GM12801 (cell line): ENCODE results near the gene RPE.

Experiments used
- CTCF ChIP-seq: IDR thresholded peaks from one replicate; pipeline ENCODE4 v1.5.1; 2011; ENCODE audit warnings: control low read depth; ENCODE audit not compliant: insufficient read length; ENCODE audit errors: extremely low read depth

The RPE gene

DNA sequence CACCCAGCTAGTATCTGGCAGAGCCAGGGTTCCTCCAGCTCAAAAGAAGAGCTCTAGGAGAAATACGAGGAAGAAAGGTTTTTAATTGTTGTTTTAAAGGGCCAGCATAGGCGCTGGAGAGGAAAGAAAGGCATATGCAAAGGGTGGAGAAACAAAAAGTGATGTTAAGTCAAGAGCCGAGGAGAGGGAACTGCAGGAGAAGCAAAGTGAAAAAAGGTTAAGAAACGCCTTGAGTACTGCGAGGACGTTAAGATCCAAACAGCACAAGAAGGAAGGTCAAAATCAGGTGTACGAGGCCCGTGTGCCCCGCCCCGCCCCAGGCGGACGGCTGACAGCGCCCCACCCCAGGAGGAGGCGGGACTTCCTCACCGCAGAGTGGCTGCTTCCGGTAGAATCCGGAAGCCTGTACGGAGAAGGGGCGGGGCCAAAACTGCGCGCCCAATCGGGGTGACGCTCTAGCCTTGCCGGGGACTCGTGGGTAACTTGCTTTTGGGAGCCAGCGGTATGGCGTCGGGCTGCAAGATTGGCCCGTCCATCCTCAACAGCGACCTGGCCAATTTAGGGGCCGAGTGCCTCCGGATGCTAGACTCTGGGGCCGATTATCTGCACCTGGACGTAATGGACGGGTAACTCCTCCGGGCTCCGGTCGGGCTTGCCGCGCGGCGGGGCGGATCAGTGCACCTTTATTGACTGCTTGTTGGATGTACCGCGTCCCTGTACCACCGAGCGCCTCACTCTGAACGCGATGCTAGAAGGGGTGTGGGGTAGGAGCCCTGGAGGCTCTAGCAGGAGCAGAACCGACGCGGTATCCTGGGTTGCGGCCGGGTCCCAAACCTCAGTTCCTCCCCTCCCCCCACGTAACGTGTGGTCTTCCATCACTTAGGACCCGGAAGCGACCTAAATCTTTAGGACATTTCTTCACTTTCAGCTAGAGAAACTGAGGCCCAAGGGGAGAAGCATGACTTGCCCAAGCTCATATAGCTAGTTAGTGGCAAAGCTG lies at the start of gene RPE:
Gene RPE (plus strand): TSS at position 481 of the 1,000 bp plus-strand sequence. CDS start 24 bp downstream, at position 505.
- no peak for TF ChIP-seq CTCF

GRCh38 chr2:209956271-209956670 lies 46.2 kb upstream of the RPE start:
- TF ChIP-seq CTCF = no peak

DNA sequence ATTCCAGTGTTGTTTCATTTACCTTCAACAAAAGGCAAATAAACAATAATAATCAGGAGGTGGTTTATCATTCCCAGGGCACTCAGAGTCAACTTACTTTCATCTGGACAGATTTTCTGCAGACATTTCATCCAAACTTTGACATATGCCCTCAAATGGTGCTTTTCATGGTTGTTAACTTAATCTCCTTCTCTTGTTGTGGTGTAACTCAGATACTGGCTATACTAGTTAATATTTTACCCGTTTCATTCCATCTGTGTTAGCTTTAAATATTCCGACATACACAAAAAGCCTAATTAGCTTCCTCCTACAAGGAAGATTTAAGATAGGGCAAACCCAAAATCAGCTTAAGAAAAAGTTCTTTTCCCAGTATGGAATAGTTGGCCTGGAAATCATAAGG lies 44.4 kb upstream of the RPE start:
- no peak for TF ChIP-seq CTCF

DNA sequence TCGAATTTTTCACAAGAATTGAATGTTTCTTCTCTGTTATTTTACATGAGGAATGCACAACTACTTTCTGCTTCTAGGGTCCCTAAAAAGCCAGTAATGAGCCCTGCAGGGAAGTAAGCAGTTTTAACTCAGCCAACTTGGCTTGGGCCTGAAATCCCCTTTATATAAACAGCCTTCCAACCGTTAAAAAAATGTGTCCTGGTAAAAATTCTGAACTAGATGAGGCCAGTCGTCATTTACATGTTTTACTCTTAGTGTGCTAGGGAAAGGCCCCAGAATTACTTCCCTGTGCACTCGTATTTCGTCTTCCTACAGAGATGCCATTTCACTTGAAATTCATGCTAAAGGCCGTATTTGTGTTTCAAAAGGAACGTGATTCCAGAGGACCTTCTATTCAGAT lies 42.4 kb upstream of the RPE start:
- TF ChIP-seq CTCF = no peak

DNA sequence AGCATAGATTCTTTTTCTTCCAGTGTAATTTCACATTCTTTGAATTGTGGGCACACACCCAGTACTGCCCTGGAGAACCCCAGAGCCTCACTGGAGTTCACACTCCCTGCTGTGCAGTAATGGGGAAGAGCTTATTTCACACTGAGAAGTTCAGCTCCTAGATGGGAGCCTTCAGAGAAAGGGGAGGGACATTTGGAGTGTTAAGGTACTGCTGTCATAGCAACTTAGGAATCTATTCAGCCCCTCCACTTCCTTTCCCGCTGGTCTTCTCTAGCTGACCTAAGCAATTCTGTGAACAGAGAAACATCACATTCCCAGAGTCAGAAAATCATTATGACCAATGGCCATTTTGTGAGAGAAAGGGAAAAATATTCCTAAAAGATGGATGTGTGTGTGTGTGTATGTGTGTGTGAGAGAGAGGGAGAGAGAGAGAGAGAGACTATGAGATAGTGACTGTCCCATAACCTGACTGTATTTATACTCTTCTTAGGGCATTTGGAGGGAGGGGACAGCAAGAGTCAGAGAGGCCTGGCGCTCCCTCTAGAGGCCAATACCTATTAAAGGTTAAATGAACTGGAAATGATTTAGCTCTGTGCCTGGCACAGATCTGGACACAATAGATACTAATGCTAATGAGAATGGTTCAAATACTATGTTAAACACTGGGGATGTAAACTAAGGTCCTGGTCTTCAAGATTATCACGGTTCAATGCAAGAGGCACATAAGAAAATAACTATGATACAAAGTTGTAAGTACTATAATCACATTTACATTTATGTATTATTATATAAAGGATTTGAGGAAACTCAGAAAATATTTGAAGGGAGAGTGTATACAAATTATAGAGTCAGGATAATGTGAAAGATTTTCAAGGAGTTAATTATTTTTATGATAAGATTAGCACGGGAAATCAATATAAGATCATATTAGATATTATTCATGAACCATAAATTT lies 41.5 kb upstream of the RPE start:
- no peak for TF ChIP-seq CTCF

DNA sequence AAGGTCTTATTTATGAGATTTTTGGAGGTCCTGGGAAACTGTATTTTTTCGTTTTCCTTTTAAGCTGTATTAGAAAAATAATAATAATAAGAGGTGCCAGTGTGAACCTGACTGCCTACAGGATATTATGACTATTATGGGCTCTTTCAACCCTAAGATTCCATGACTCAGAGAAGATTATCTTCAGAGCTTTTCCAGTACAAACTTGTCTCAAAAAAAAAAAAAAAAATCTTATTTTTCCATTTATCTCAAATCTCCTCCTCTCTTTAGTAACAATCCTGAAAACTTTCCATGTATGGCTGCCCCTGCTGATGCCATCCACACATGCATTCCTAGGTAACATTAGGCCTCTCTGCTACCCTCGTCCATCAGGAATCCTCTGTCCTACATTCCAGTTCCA lies 36.7 kb upstream of the RPE start:
- TF ChIP-seq CTCF = no peak

- TF ChIP-seq CTCF = no peak
Measured at GRCh38 chr2:209969692-209970091, 32.7 kb upstream of the RPE start.
